SW 1271 (cell line): ENCODE measurements around the gene NOVA2.
A peak's percentile ranks its signal among the peaks of the same experiment; 100 is the strongest.

Source experiments
- DNase-seq, 2 experiments: peaks; one replicate each; lab custom pipeline; 2025; lab: John Stamatoyannopoulos, UW

NOVA2 gene

GRCh38 chr19:45973553-45974338 lies at the start of gene NOVA2:
NOVA2 (minus strand) TSS chr19:45973865; CDS start chr19:45973351, 514 bp downstream.
- peak in 1 of 2 experiments; percentile 54 for DNase-seq

- no peak for DNase-seq
These were observed 49.7 kb upstream of the NOVA2 start for GRCh38 chr19:46023311-46023779.

- no peak for DNase-seq
These were observed 49.0 kb upstream of the NOVA2 start, which contains the start of gene PGLYRP1 for GRCh38 chr19:46022431-46023310. PGLYRP1 (minus strand) TSS chr19:46023053; CDS start chr19:46023021, 32 bp downstream.

- DNase-seq = no peak
These were observed 48.4 kb upstream of the NOVA2 start for GRCh38 chr19:46022061-46022430.

GRCh38 chr19:46021531-46022041 lies 47.9 kb upstream of the NOVA2 start:
- no peak for DNase-seq

- no peak for DNase-seq
These were observed 47.1 kb upstream of the NOVA2 start for GRCh38 chr19:46020819-46021125.

GRCh38 chr19:46019270-46019669 lies 45.6 kb upstream of the NOVA2 start:
- DNase-seq = no peak

- no peak for DNase-seq
These were observed 45.1 kb upstream of the NOVA2 start for GRCh38 chr19:46018729-46019251.

- DNase-seq = no peak
These were observed 44.4 kb upstream of the NOVA2 start for GRCh38 chr19:46017874-46018675.

- DNase-seq = no peak
These were observed 43.4 kb upstream of the NOVA2 start for GRCh38 chr19:46017095-46017429.

- DNase-seq = peak; percentile 26 to 71
These were observed 42.9 kb upstream of the NOVA2 start for GRCh38 chr19:46016426-46017094.

- DNase-seq = no peak
These were observed 42.2 kb upstream of the NOVA2 start for GRCh38 chr19:46015687-46016425.

- DNase-seq = peak in 1 of 2 experiments; percentile 40
These were observed 41.4 kb upstream of the NOVA2 start for GRCh38 chr19:46014941-46015686.

GRCh38 chr19:46014534-46014933 lies 40.9 kb upstream of the NOVA2 start:
- no peak for DNase-seq

- peak in 1 of 2 experiments; percentile 48 for DNase-seq
These were observed 36.2 kb upstream of the NOVA2 start for GRCh38 chr19:46009530-46010510.

GRCh38 chr19:46006411-46006810 lies 32.7 kb upstream of the NOVA2 start:
- no peak for DNase-seq

GRCh38 chr19:46002678-46003275 lies 29.1 kb upstream of the NOVA2 start:
- DNase-seq = no peak
